HepG2 (cell line): ENCODE data around the gene TH. TPM values are rescaled to one million over a fixed set of nuclear protein-coding genes. Genes with fewer than 3 reads are reported as not detected.

Experiments
- CCAR2 ChIP-seq: fragments of 200-400 bp; formaldehyde crosslinking; optimal IDR thresholded peaks from 2 replicates; pipeline ENCODE3; 2018; ENCODE audit warnings: low read depth, mild to moderate bottlenecking, low read length, moderate library complexity
- HOXA3 ChIP-seq: sonication (generic); formaldehyde crosslinking; IDR thresholded peaks from 2 replicates; pipeline ENCODE4 v1.5.0; 2020; ENCODE audit warnings: missing genetic modification reagents
- JDP2 ChIP-seq: sonication (generic); formaldehyde crosslinking; IDR thresholded peaks from 2 replicates; pipeline ENCODE4 v1.8.1; 2022; ENCODE audit warnings: missing genetic modification reagents, borderline replicate concordance
- MXD1 ChIP-seq: sonication (generic); formaldehyde crosslinking; IDR thresholded peaks from 2 replicates; pipeline ENCODE4 v1.4.0; 2020; ENCODE audit warnings: mild to moderate bottlenecking, missing genetic modification reagents
- NFE2L2 ChIP-seq: fragments of 150-350 bp; IDR thresholded peaks from 2 replicates; pipeline ENCODE4 v1.6.1; 2014; ENCODE audit warnings: low read length
- NRL ChIP-seq: sonication (generic); formaldehyde crosslinking; IDR thresholded peaks from 2 replicates; pipeline ENCODE4 v1.5.0; 2020; ENCODE audit warnings: missing genetic modification reagents, mild to moderate bottlenecking, moderate library complexity, borderline replicate concordance
- RAD51 ChIP-seq: fragments of 450-650 bp; IDR thresholded peaks from 2 replicates; pipeline ENCODE4 v1.6.1; 2016; ENCODE audit warnings: borderline replicate concordance
- RARA ChIP-seq: IDR thresholded peaks from 2 replicates; pipeline ENCODE4 v1.6.1; 2016; ENCODE audit warnings: missing genetic modification reagents, missing compliant biosample characterization
- RBM22 ChIP-seq: fragments of 200-400 bp; formaldehyde crosslinking; optimal IDR thresholded peaks from 2 replicates; pipeline ENCODE3; 2017; ENCODE audit warnings: mild to moderate bottlenecking, low read length, moderate library complexity
- TBP ChIP-seq: sonication (generic); formaldehyde crosslinking; IDR thresholded peaks from 2 replicates; pipeline ENCODE4 v1.5.0; 2020; ENCODE audit warnings: missing genetic modification reagents
- TEAD3 ChIP-seq: optimal IDR thresholded peaks from 2 replicates; pipeline ENCODE3; 2016; ENCODE audit warnings: borderline replicate concordance
- TGIF2 ChIP-seq: IDR thresholded peaks from 2 replicates; pipeline ENCODE4 v1.6.1; 2016; ENCODE audit warnings: control low read depth, missing compliant biosample characterization
- TMF1 ChIP-seq: sonication (generic); formaldehyde crosslinking; IDR thresholded peaks from 2 replicates; pipeline ENCODE4 v1.8.1; 2022; ENCODE audit warnings: low read depth, missing genetic modification reagents
- ZBTB38 ChIP-seq: sonication (generic); formaldehyde crosslinking; IDR thresholded peaks from 2 replicates; pipeline ENCODE4 v1.5.1; 2020; ENCODE audit warnings: mild to moderate bottlenecking, missing genetic modification reagents
- ZNF235 ChIP-seq: sonication (generic); formaldehyde crosslinking; IDR thresholded peaks from 2 replicates; pipeline ENCODE4 v1.8.1; 2023; ENCODE audit warnings: mild to moderate bottlenecking, missing genetic modification reagents, borderline replicate concordance
- ZNF605 ChIP-seq: sonication (generic); formaldehyde crosslinking; IDR thresholded peaks from 2 replicates; pipeline ENCODE4 v1.8.0; 2022; ENCODE audit warnings: mild to moderate bottlenecking, missing genetic modification reagents
- ZNF772 ChIP-seq: sonication (generic); formaldehyde crosslinking; IDR thresholded peaks from 2 replicates; pipeline ENCODE4 v1.5.0; 2020; ENCODE audit warnings: mild to moderate bottlenecking, missing genetic modification reagents
- polyA plus RNA-seq, 8 experiments: library from polyadenylated mRNA; depleted of rRNA in 3 of 8; stranded (reverse) in 7 of 8; unstranded in 1 of 8; fragments of >200 nt; fragmentation: Illumina TruSeq in 4 of 8; extraction: Trizol in 4 of 8; gene quantifications; 2 replicates each; pipeline versions ENCODE4 v1.2.1 to v1.2.3, GENCODE V29; 2011 to 2016; ENCODE audit warnings: low read depth in 4 of 8, missing spikeins in 1 of 8, mixed read lengths in 1 of 8; ENCODE audit not compliant: insufficient read depth in 1 of 8
- total RNA-seq, 5 experiments: library from RNA; depleted of rRNA; stranded (reverse); fragments of >200 nt; fragmentation: Illumina TruSeq; extraction: Trizol; gene quantifications; 2 replicates each; pipeline ENCODE4 v1.2.3, GENCODE V29; 2016; ENCODE audit warnings: low read depth in 1 of 5
- TF ChIP-seq, protein P1 (sequence below): sonication (generic); formaldehyde crosslinking; IDR thresholded peaks from 2 replicates; pipeline ENCODE4 v1.8.1; 2023; ENCODE audit warnings: mild to moderate bottlenecking, missing genetic modification reagents
- TF ChIP-seq, protein P2 (sequence below): sonication (generic); formaldehyde crosslinking; IDR thresholded peaks from 2 replicates; pipeline ENCODE4 v1.5.0; 2020; ENCODE audit warnings: mild to moderate bottlenecking, missing genetic modification reagents, borderline replicate concordance
- TF ChIP-seq, protein P3 (sequence below): fragments of 450-650 bp; IDR thresholded peaks from 2 replicates; pipeline ENCODE4 v1.6.1; 2017

The TH gene
- total and polyA plus RNA-seq, 2 of the 13 experiments (the other 11 are each of a cell fraction or from before 2014, with no cell fraction given): 0.36 TPM; not detected in 1

DNA sequence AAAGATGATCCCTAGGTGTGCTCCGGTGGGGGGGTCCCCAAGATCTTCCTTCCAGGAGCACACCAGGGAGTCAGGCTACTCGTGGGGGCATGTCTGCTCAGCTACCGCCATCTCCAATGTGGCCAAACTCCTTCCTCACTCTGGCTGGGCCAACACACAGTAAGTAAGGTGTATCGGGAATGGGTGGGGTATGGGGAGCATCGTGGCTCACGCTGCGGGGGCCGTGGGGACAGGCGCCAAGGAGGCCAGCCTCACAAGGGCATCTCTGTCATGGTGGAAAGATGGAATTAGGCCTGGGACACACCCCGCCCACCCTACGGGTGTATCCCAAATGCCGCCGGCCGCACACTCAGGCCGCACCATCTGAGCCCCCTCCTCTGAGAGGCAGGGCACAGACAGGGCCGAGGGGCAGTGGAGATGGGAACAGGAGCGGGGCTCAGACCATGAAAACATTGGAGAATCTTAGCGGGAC, 40.7 kb downstream of the TH start (continued):
- TF ChIP-seq TGIF2 (CRISPR knock-in tag) (0 out of 2 replicates have a peak, but pooled peaks have one; percentile 37), TBP (CRISPR knock-in tag) (peak; percentile 81; the same call in 1 of the 2 replicates), TMF1 (CRISPR knock-in tag) (peak; percentile 62; the same call in 1 of the 2 replicates), ZNF605 (peak; percentile 72; the same call in 1 of the 2 replicates), JDP2 (CRISPR knock-in tag) (peak; percentile 28; the same call in 1 of the 2 replicates), ZNF772 (CRISPR knock-in tag) (no peak), NRL (CRISPR knock-in tag) (peak; percentile 18; the same call in 1 of the 2 replicates), RARA (peak; percentile 6; the same call in 1 of the 2 replicates), RAD51 (no peak), TEAD3 (CRISPR knock-in tag) (peak; percentile 14), ZBTB38 (CRISPR knock-in tag) (peak; percentile 97), MXD1 (no peak), NFE2L2 (no peak), CCAR2 (peak; percentile 75), ZNF235 (CRISPR knock-in tag) (peak; percentile 18; the same call in 1 of the 2 replicates), HOXA3 (CRISPR knock-in tag) (peak; percentile 64; the same call in 1 of the 2 replicates), RBM22 (peak; percentile 93)
- TF ChIP-seq, protein P1, sequence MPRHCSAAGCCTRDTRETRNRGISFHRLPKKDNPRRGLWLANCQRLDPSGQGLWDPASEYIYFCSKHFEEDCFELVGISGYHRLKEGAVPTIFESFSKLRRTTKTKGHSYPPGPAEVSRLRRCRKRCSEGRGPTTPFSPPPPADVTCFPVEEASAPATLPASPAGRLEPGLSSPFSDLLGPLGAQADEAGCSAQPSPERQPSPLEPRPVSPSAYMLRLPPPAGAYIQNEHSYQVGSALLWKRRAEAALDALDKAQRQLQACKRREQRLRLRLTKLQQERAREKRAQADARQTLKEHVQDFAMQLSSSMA (CRISPR knock-in tag): no peak
- TF ChIP-seq, protein P2, sequence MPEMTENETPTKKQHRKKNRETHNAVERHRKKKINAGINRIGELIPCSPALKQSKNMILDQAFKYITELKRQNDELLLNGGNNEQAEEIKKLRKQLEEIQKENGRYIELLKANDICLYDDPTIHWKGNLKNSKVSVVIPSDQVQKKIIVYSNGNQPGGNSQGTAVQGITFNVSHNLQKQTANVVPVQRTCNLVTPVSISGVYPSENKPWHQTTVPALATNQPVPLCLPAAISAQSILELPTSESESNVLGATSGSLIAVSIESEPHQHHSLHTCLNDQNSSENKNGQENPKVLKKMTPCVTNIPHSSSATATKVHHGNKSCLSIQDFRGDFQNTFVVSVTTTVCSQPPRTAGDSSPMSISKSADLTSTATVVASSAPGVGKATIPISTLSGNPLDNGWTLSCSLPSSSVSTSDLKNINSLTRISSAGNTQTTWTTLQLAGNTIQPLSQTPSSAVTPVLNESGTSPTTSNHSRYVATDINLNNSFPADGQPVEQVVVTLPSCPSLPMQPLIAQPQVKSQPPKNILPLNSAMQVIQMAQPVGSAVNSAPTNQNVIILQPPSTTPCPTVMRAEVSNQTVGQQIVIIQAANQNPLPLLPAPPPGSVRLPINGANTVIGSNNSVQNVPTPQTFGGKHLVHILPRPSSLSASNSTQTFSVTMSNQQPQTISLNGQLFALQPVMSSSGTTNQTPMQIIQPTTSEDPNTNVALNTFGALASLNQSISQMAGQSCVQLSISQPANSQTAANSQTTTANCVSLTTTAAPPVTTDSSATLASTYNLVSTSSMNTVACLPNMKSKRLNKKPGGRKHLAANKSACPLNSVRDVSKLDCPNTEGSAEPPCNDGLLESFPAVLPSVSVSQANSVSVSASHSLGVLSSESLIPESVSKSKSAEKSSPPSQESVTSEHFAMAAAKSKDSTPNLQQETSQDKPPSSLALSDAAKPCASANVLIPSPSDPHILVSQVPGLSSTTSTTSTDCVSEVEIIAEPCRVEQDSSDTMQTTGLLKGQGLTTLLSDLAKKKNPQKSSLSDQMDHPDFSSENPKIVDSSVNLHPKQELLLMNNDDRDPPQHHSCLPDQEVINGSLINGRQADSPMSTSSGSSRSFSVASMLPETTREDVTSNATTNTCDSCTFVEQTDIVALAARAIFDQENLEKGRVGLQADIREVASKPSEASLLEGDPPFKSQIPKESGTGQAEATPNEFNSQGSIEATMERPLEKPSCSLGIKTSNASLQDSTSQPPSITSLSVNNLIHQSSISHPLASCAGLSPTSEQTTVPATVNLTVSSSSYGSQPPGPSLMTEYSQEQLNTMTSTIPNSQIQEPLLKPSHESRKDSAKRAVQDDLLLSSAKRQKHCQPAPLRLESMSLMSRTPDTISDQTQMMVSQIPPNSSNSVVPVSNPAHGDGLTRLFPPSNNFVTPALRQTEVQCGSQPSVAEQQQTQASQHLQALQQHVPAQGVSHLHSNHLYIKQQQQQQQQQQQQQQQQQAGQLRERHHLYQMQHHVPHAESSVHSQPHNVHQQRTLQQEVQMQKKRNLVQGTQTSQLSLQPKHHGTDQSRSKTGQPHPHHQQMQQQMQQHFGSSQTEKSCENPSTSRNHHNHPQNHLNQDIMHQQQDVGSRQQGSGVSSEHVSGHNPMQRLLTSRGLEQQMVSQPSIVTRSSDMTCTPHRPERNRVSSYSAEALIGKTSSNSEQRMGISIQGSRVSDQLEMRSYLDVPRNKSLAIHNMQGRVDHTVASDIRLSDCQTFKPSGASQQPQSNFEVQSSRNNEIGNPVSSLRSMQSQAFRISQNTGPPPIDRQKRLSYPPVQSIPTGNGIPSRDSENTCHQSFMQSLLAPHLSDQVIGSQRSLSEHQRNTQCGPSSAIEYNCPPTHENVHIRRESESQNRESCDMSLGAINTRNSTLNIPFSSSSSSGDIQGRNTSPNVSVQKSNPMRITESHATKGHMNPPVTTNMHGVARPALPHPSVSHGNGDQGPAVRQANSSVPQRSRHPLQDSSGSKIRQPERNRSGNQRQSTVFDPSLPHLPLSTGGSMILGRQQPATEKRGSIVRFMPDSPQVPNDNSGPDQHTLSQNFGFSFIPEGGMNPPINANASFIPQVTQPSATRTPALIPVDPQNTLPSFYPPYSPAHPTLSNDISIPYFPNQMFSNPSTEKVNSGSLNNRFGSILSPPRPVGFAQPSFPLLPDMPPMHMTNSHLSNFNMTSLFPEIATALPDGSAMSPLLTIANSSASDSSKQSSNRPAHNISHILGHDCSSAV (CRISPR knock-in tag): 0 out of 2 replicates have a peak, but pooled peaks have one; percentile 56
- TF ChIP-seq, protein P3, sequence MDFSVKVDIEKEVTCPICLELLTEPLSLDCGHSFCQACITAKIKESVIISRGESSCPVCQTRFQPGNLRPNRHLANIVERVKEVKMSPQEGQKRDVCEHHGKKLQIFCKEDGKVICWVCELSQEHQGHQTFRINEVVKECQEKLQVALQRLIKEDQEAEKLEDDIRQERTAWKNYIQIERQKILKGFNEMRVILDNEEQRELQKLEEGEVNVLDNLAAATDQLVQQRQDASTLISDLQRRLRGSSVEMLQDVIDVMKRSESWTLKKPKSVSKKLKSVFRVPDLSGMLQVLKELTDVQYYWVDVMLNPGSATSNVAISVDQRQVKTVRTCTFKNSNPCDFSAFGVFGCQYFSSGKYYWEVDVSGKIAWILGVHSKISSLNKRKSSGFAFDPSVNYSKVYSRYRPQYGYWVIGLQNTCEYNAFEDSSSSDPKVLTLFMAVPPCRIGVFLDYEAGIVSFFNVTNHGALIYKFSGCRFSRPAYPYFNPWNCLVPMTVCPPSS: no peak
